ENCODE data around the gene GRAMD4.

- TF ChIP-seq CTCF (IDR thresholded peaks at IDR 0.05): no peak
- TF ChIP-seq POLR2A (IDR thresholded peaks at IDR 0.05): no peak
Measured at GRCh38 chr22:46725096-46725495, 104.9 kb downstream of the GRAMD4 start.

Measured in uterus (tissue), 2 donors.